Measurements from ENCODE around the gene SCN8A. TPM values are rescaled to one million over a fixed set of nuclear protein-coding genes. Genes with fewer than 3 reads are reported as not detected.

The SCN8A gene
- polyA plus RNA-seq, 1 experiment: 19.6 TPM

DNA sequence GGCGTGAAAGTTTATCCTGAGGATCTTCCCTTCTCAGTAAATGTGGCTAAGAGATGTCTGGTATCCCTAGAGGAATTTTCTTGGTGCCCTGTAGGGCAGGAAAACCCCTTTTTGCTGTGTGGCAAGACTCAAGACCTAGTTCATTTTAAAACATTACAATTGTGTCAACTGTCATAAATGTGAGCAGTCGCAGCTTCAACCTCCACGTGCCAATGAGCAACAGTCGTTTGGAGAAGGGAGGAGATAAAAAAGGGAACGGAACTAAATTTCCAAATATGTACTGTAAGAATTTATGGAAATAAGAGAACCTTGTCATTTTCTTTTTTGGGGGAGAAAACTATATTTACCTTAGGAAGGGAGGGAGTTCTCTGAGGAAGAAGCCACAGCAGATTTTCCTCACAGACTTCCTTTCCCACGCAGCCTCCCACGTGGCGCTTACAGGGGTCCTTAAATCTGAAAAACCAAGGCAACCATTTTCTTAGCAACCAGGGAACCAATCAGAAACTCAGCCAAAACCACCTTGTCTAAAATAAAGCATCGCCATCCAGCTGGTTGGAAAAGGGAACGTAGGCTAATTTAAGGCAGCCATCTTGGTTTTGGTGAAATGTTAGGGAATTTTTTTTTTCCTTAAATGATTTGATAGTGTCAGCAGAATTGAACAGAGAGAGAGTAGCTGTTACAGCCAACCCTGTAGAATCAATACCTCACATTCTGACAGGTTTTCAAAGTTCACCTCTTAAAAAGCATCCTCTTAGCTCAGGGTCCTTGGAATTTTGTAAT, 158.4 kb downstream of the SCN8A start:
- H3K4me3 ChIP-seq (ENCODE audit: low read depth, low read length): no peak overlapping the region
- POLR2A ChIA-PET: no interaction called here
- no peak for DNase-seq (ENCODE audit: low read depth)
- CTCF ChIA-PET: no interaction called here
- no peaks in the 10 kb centered on the region for H3K27me3 ChIP-seq (ENCODE audit: control insufficient read depth, insufficient read depth, low read length)
- TF ChIP-seq, protein P1, sequence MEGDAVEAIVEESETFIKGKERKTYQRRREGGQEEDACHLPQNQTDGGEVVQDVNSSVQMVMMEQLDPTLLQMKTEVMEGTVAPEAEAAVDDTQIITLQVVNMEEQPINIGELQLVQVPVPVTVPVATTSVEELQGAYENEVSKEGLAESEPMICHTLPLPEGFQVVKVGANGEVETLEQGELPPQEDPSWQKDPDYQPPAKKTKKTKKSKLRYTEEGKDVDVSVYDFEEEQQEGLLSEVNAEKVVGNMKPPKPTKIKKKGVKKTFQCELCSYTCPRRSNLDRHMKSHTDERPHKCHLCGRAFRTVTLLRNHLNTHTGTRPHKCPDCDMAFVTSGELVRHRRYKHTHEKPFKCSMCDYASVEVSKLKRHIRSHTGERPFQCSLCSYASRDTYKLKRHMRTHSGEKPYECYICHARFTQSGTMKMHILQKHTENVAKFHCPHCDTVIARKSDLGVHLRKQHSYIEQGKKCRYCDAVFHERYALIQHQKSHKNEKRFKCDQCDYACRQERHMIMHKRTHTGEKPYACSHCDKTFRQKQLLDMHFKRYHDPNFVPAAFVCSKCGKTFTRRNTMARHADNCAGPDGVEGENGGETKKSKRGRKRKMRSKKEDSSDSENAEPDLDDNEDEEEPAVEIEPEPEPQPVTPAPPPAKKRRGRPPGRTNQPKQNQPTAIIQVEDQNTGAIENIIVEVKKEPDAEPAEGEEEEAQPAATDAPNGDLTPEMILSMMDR (IDR thresholded peaks at IDR 0.05; ENCODE audit: insufficient read depth, low read depth, low read length): no peak
- H3K36me3 ChIP-seq (ENCODE audit: control insufficient read depth, insufficient read depth, low read length): peaks cover 8% of the 10 kb centered on the region

DNA sequence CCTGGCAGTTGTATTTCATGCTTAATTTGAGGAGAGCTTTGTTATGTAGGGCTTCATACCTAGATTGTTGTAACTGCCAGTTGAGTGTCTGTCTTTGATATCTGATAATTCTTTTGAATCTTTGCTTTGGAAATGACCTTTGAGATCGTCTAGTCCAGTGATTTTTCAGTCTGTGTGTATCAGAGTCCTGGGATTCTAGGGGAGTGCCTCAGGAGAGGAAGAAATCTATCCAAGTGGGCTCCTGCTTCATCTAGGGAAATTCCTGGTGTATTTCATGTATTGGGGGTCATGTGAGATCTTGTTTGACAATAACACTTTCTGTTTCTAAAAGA, 158.9 kb downstream of the SCN8A start:
- ChIA-PET POLR2A (no interaction called here), CTCF (interaction anchor here (1.3 kb wide), 1 partner anchor 26 kb away, joined by 3 read pairs; no protein-coding TSS in a partner anchor)
- TF ChIP-seq, protein P1 (IDR thresholded peaks at IDR 0.05; ENCODE audit: insufficient read depth, low read depth, low read length): no peak
- Histone ChIP-seq H3K4me3 (ENCODE audit: low read depth, low read length) (no peak overlapping the region), H3K36me3 (ENCODE audit: control insufficient read depth, insufficient read depth, low read length) (peaks cover 8% of the 10 kb centered on the region), H3K27me3 (ENCODE audit: control insufficient read depth, insufficient read depth, low read length) (no peaks in the 10 kb centered on the region)
- no peak for DNase-seq (ENCODE audit: low read depth)

DNA sequence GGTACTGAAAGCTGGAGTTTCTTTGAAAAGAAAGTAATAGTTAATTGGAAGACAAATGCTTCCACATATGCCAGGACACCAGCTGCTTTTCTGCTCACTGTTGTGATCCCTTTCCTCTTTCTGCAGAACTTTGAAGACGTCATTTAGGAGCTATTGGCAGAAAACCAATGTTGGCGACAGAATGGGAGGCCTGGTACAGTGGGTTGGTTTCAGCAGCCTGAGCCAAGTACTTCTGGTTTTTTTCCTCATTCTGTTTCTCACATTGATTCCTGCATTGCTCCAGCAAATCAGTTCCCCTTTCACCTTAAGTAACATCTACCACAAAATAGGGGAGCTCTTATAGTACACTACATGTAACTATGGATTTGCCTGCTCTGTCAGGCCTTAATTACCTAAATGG, 160.6 kb downstream of the SCN8A start:
- peaks cover 10% of the 10 kb centered on the region for H3K36me3 ChIP-seq (ENCODE audit: control insufficient read depth, insufficient read depth, low read length)
- H3K4me3 ChIP-seq (ENCODE audit: low read depth, low read length): no peak overlapping the region
- no peaks in the 10 kb centered on the region for H3K27me3 ChIP-seq (ENCODE audit: control insufficient read depth, insufficient read depth, low read length)
- ChIA-PET POLR2A (no interaction called here), CTCF (interaction anchor here (0.7 to 1.0 kb wide), 2 partner anchors 14 to 62 kb away, joined by 3 to 4 read pairs; no protein-coding TSS in a partner anchor)
- no peak for DNase-seq (ENCODE audit: low read depth)
- TF ChIP-seq, protein P1 (IDR thresholded peaks at IDR 0.05; ENCODE audit: insufficient read depth, low read depth, low read length): no peak

DNA sequence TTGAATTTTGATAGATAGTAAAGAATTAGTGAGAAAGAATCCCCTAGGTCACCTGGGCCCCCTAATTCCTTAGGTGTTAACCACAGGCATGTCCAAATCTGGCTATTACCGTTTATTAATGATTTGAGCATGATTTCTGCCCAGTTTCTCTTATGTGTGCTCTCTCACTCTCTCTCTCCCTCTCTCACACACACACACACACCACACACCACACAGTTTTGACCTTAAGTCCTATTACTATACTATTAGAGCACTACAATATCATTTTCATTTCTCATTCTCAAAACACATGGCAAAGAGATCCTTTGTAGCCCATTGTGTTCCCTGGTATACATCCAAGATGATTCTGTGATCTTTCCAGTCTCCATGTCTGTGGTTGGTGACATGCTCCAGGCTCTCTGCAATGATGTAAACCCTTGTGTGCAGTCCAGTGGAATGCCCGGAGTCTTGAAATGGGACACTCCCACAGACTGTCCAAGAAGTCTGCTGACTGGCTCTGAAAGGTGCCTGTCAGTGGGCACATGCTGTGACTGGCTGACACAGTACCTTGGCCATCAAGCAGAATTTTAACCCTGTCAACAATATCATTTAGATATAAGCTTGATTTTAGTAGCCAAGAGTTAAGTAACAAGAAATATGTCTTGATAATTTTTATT, 161.3 kb downstream of the SCN8A start:
- DNase-seq (ENCODE audit: low read depth): peak; percentile 68
- ChIA-PET POLR2A (no interaction called here), CTCF (interaction anchor here (0.7 to 1.0 kb wide), 2 partner anchors 12 to 61 kb away, joined by 3 to 4 read pairs; no protein-coding TSS in a partner anchor)
- Histone ChIP-seq H3K4me3 (ENCODE audit: low read depth, low read length) (no peak overlapping the region), H3K27me3 (ENCODE audit: control insufficient read depth, insufficient read depth, low read length) (no peaks in the 10 kb centered on the region), H3K36me3 (ENCODE audit: control insufficient read depth, insufficient read depth, low read length) (peaks cover 9% of the 10 kb centered on the region)
- TF ChIP-seq, protein P1 (IDR thresholded peaks at IDR 0.05; ENCODE audit: insufficient read depth, low read depth, low read length): no peak

DNA sequence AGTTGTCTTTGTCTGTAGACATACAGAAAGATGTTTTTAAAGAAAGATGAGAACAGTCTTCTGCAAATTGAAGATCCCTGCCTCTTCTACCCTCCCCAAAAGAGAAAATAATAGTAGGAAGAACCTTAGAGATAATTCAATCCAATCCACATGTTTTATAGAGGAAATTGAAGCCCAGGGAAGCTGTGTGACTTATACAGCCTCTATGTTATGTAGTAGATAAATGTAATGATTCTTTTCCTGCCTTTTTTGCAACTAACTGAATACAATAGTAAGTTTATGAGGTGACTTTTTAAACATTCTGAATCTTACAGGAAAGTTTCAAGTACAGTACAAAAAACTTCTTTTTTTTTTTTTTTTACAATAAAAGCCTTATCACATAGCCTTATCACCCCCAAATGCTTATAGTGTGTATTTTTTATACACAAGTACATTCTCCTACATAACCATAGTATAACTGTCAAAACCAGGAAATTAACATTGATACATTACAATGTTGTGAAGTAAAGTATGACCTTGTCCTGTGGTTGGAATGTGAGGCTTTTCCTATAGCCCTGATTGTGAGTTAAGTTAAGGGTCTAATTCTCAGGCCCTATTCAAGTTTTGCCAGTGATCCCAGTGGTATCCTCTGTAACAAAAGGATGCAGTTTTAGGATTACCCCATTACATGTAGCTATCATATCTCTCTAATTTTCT, 163.1 kb downstream of the SCN8A start:
- POLR2A ChIA-PET: no interaction called here
- CTCF ChIA-PET: no interaction called here
- no peaks in the 10 kb centered on the region for H3K27me3 ChIP-seq (ENCODE audit: control insufficient read depth, insufficient read depth, low read length)
- TF ChIP-seq, protein P1 (IDR thresholded peaks at IDR 0.05; ENCODE audit: insufficient read depth, low read depth, low read length): no peak
- no peak for DNase-seq (ENCODE audit: low read depth)
- peaks cover 9% of the 10 kb centered on the region for H3K36me3 ChIP-seq (ENCODE audit: control insufficient read depth, insufficient read depth, low read length)
- H3K4me3 ChIP-seq (ENCODE audit: low read depth, low read length): no peak overlapping the region

All from BJ (cell line).